Measurements from ENCODE around the gene SRD5A1.

The SRD5A1 gene, protein sequence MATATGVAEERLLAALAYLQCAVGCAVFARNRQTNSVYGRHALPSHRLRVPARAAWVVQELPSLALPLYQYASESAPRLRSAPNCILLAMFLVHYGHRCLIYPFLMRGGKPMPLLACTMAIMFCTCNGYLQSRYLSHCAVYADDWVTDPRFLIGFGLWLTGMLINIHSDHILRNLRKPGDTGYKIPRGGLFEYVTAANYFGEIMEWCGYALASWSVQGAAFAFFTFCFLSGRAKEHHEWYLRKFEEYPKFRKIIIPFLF

GRCh38 chr5:6632888-6633468, at the start of gene SRD5A1, which contains the start of gene NSUN2:
SRD5A1 (plus strand) TSS chr5:6633440; CDS start chr5:6633577, 137 bp downstream.
NSUN2 (minus strand) TSS chr5:6633044; CDS start chr5:6632979, 65 bp downstream.
- DNase-seq, result peak; percentile 85 to 93 (median 86)

DNA sequence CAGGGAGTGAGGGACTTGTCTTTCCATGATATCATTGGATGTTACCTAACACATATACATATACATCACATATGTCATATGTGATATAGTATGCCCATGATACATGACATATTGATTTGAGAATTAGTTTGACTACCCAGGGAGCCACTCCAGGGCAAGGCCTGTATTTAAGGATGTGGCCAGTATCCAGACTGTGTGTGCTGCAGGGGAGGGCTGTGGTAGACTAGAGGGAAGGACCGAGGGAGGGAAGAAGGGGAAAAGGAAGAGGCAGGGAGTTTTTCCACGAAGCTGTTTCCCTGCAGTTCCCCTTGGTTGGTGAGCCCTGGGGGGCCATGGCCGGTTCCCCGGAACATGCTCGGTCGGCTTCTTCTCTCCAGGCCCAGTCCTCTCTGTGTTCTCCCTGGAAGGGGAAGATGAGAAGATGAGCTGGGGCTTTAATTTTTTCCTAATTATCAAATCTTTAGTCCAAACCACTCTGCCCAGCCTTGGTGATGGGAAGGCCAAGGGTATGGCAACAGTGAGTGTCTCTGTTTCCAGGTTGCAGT, 49.1 kb upstream of the SRD5A1 start:
- no peak for DNase-seq

DNA sequence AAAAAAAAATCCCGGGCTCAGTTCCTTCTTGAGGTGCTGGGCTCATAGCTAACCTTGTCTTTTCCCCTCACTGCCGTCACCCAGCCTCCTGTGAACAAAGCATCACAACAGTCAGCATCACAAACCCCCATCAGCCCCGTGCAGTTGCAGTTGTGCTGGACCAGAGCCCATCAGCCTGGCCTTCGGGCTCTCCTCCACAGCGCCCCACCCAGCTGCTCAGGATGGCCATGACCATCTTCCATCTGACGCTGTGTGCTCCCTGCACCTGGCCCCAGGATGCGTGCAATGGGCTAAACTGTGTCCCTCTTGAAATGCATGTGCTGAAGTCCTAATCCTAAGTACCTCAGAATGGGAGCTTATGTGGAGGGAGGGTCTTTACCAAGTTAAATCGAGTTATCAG, 48.5 kb upstream of the SRD5A1 start:
- DNase-seq, result no peak

DNA sequence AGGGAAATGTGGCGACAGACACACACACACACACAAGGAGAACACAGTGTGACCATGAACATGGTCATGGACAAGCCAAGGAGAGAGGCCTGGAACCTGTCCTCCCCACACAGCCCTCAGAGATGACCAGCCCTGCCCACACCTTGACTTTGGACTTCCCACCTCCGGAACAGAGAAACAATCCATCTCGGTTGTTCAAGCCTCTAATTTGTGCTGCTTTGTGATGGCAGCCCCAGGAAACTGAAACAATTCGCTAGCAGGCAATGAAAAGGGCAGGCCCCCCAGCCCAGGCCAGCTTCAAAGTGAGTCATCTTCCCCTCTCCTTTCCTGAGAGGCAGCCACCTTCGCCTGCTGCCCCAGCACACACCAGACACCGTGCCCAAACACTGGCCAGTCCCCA, 48.1 kb upstream of the SRD5A1 start:
- DNase-seq, result no peak

DNA sequence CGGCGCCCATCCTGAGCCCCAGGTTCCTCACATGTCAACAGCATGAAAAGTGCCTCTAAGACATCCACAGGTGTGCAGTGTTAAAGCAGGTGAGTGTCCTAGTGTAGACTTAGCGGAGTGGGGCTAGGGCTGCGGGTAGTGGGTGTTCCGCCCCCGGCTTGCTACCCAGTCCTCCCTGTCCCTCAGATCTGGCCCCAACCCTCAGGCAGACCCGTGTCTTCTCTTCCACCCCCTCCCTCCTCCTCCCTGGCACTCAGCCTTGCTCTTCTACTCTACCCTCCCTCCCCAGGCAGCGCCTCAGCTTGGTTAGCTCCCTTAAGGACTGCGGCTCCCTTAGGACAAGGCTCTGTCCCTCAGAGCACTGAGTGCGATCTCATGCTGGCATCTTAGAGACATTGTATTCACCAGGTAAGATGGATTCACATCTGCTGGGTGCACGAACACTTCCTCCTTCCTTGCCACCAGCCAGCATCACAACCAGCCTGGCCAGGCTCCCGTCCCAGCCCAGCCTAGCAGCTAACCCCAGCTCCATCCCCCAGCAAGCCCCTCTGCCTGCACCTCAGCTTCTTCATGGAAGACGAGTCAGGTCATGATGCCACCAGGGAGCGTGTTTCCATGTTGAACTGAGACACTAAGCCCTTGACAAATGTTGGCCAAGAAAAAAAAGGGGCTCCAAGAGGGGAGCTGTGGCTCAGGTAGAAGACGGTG, 47.1 kb upstream of the SRD5A1 start:
- no peak for DNase-seq

- DNase-seq, result no peak
Observed at GRCh38 chr5:6586647-6587042, 46.6 kb upstream of the SRD5A1 start.

GRCh38 chr5:6587171-6587570, 46.1 kb upstream of the SRD5A1 start:
- no peak for DNase-seq

GRCh38 chr5:6590581-6590980, 42.7 kb upstream of the SRD5A1 start:
- DNase-seq, result no peak

- no peak for DNase-seq
Observed at GRCh38 chr5:6591671-6592288, 41.5 kb upstream of the SRD5A1 start.

DNA sequence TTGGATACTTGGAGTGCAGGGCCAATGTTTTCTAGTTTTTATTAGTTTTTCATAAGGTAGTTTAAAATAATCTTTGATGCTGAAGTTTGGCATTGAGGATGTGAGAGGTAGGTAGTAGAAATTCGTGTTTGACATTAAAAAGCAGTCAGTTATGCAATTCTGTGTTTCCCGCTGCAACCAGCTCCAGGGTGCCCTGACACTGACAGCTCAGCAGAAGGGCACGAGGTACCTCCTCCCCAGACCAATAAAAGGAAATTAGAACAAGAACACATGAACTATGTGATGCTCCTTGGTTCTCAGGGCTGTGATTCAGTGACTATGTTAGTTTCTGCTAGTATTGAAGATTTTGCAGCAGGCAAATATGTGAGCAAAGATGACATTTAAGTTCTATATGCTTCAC, 40.6 kb upstream of the SRD5A1 start:
- no peak for DNase-seq

DNA sequence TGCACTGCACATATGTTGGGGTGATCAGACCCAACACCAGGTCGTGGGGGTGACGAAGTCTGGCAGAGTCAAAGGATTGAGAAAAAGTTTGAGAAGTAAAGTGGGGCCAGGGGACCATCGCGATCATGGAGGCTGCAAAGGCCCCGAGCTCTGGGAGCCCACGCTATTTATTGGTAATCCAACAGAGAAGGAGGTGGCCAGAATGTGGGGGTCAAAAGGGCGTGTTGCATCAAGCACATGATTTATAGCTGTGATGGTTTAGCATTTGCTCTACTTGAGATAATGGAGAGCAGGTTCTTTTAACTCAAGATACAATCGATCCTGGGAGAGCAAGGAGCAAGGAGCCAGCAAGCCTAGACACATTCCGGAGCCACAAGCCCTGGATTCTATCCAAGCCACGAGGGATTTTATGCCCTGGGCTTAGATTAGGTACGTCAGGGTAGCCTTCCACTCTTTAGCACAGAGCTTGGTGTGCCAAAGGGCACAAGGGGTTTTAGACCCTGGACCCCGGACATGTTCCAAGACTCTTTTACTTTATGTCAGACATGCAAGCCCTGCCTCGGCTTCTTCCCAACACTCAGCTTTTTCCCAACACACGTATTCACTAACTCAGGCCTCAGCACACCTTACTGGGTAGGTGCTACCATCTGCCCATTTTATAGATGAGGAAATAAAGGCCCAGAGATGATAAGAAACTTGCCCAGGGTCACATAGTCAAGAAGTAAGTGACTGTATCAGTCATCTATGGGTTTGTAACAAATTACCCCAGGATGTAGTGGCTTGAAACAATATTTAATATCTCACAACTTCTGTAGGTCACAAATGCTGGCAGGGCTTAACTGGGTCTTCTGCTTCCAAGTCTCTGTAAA, 39.9 kb upstream of the SRD5A1 start:
- no peak for DNase-seq

DNA sequence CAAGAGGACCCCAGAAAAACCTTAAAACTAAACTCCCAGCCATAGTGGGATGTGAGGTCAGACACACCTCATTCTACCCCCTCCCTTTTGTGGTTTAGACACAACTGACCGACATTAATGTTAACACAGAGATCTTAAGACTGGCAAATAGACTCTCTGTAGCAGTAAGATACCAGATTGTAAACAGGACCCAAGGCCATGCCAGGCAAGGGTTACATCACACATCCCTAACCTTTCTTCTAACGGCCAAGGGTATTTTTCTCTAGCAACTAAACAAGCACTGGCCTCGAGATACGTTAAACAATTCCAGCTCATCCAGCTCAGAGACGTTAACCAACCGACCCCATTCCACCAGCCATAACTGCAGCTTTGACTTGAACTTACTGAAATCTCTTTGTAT, 39.2 kb upstream of the SRD5A1 start:
- DNase-seq, result no peak

- DNase-seq, result no peak
Observed at GRCh38 chr5:6595405-6595804, 37.8 kb upstream of the SRD5A1 start.

DNA sequence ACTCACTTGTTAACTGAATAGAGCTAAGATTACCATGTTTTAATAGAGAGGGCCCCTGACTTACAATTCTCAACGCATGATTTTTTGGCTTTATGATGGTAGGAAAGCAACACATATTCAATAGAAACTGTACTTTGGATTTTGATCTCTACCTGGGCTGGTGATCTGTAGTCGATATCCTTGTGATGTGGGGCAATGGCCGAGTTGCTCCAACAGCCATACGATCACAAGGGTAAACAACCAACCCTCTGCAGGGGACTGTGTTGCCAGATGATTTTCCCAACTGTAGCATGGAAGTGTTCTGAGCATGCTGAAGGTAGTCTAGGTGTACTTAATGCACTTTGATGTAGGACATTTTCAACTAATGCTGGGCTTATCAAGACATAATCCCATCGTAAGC, 36.9 kb upstream of the SRD5A1 start:
- no peak for DNase-seq

DNA sequence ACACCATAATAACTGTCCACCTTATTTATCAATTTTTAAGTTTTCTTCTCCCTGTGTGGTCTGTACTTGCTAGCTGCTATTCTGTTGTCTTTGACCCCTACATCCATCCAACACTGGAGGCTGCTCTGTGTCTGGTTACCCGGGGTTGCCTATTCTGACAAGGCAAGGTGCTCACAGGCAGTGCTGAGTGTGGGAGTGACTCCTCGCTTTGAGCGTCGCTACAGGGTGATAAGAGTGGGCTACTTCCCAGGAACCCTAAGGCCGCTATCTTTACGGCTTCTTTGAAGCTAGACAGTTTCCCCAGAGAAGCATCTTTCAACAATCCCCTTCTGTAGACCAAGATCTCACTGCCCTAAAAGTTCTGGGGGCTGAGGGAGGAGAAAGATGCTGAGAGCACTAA, 35.7 kb upstream of the SRD5A1 start:
- no peak for DNase-seq

- DNase-seq, result no peak
Observed at GRCh38 chr5:6598351-6598900, 34.8 kb upstream of the SRD5A1 start.

DNA sequence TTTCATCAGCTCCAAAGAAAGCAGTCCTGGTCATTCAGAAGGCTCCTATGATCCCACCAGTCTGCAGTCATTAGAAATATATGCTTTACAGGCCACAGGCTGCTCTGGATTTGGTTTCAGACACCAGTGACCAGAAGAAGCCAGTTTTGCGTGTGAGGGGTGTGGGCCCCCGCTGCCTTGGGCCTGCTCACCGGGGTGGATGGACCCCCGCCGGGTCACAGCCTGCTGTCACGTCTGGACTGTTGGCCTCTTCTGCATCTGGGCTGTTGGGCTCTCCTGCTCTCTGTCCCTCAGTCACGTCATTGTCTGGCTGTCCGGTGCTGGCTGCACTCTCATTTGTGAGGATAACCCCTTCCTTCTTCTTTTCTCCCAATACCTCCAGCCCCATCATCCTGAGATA, 33.5 kb upstream of the SRD5A1 start:
- DNase-seq, result no peak

GRCh38 chr5:6601271-6601670, 32.0 kb upstream of the SRD5A1 start:
- no peak for DNase-seq

- DNase-seq, result no peak
Observed at GRCh38 chr5:6601816-6602215, 31.4 kb upstream of the SRD5A1 start.

DNA sequence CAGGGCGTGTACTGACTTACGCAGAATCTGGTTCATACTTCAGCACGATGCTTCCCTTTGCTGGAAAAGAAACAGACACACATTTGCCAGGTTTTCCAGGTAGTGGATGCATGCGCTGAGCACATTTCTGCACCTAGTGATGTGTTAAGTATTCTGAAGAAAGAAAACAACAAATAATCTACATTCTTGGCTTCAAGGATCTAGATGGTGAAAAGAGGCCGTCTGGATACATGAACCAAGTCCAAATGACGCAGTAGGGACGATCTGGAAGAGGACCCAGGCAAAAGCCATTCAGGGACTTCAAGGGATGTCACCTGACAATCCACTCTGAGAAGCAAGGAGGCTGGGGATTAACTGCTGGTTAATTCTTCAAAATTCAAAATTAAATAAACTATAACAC, 30.8 kb upstream of the SRD5A1 start:
- DNase-seq, result no peak

GRCh38 chr5:6603643-6604042, 29.6 kb upstream of the SRD5A1 start:
- DNase-seq, result no peak

DNA sequence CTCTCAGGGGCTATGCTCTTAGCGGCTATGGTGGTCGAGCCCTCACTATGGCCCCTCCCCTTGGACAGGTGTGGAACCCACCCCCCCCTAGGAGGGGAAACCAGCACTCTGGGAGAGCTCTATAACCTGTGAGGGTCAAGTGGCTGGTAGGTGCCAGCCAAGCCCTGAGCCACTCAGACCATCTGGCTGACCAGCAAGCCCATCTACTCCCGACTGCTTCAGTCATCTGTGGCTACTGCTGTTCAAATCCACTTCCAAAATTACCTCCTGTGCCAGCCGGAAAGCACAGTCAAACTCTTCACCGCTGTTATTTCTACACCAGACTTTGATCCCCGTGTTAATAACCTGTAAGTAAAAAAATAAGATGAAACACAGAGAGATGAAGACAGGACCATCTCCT, 28.9 kb upstream of the SRD5A1 start:
- DNase-seq, result no peak
